DMS 273 (cell line): ENCODE results near the gene FBXO48.

Source experiments
- DNase-seq: peaks from one replicate; lab custom pipeline; 2025; ENCODE audit not compliant: unreplicated experiment; lab: John Stamatoyannopoulos, UW

The FBXO48 gene

GRCh38 chr2:68438455-68439303 is 28.4 kb downstream of the FBXO48 start:
- no peak for DNase-seq

GRCh38 chr2:68436270-68436669 is 30.8 kb downstream of the FBXO48 start:
- no peak for DNase-seq

GRCh38 chr2:68435615-68436014 is 31.5 kb downstream of the FBXO48 start:
- no peak for DNase-seq

GRCh38 chr2:68434981-68435380 is 32.1 kb downstream of the FBXO48 start:
- DNase-seq = no peak

- DNase-seq = no peak
Observed at GRCh38 chr2:68432696-68433658, 34.1 kb downstream of the FBXO48 start.

- DNase-seq = no peak
Observed at GRCh38 chr2:68431316-68431972, 35.6 kb downstream of the FBXO48 start.

- DNase-seq = no peak
Observed at GRCh38 chr2:68429311-68429826, 37.7 kb downstream of the FBXO48 start.

- DNase-seq = no peak
Observed at GRCh38 chr2:68428746-68429145, 38.3 kb downstream of the FBXO48 start.

GRCh38 chr2:68428126-68428525 is 39.0 kb downstream of the FBXO48 start:
- DNase-seq = no peak

GRCh38 chr2:68426848-68427579 is 40.1 kb downstream of the FBXO48 start:
- no peak for DNase-seq

GRCh38 chr2:68426446-68426845 is 40.6 kb downstream of the FBXO48 start:
- DNase-seq = no peak

- no peak for DNase-seq
Observed at GRCh38 chr2:68425503-68425902, 41.6 kb downstream of the FBXO48 start.

- DNase-seq = no peak
Observed at GRCh38 chr2:68423966-68424650, 43.0 kb downstream of the FBXO48 start.

- no peak for DNase-seq
Observed at GRCh38 chr2:68420254-68420910, 46.7 kb downstream of the FBXO48 start.

- DNase-seq = no peak
Observed at GRCh38 chr2:68418855-68419254, 48.2 kb downstream of the FBXO48 start.

- DNase-seq = no peak
Observed at GRCh38 chr2:68418419-68418818, 48.7 kb downstream of the FBXO48 start.

GRCh38 chr2:68417926-68418325 is 49.2 kb downstream of the FBXO48 start:
- DNase-seq = no peak

- DNase-seq = no peak
Observed at GRCh38 chr2:68416081-68416675, 50.9 kb downstream of the FBXO48 start.

- no peak for DNase-seq
Observed at GRCh38 chr2:68415521-68415920, 51.6 kb downstream of the FBXO48 start.
